Psoas muscle (tissue), 8 donors: ENCODE measurements around the gene MYO15B. TPM values are rescaled to one million over a fixed set of nuclear protein-coding genes. Genes with fewer than 3 reads are reported as not detected.

ENCODE experiments used
- ATAC-seq, 4 donors: fragments of 200-7000 bp; cut with Tn5 transposase; one replicate each; pipeline ENCODE4 v1.9.1; 2020; ENCODE audit warnings: moderate library complexity in 3 of 4, mild to moderate bottlenecking in 2 of 4
- DNase-seq, 2 donors: peaks; one replicate each; pipeline ENCODE4 v3.0.0-alpha.2; 2020
- H3K27ac ChIP-seq: fragments of 200-600 bp; one replicate; pipeline ENCODE4 v1.8.0; 2022
- H3K27me3 ChIP-seq, 3 donors: fragments of 200-600 bp in 1 of 3; one replicate each; pipeline versions ENCODE4 v1.6.1 to v1.8.0; 2013 to 2022; ENCODE audit warnings: low read length in 2 of 3, mild to moderate bottlenecking in 2 of 3, moderate library complexity in 1 of 3; ENCODE audit not compliant: insufficient read depth in 3 of 3
- H3K36me3 ChIP-seq, 2 donors: fragments of 200-600 bp in 1 of 2; one replicate each; pipeline versions ENCODE4 v1.6.1 to v1.8.0; 2013 to 2022; ENCODE audit warnings: low read depth in 1 of 2, mild to moderate bottlenecking in 1 of 2, moderate library complexity in 1 of 2; ENCODE audit not compliant: insufficient read depth in 1 of 2
- H3K4me1 ChIP-seq: fragments of 200-600 bp; one replicate; pipeline ENCODE4 v1.8.0; 2022
- H3K4me3 ChIP-seq: fragments of 200-600 bp; one replicate; pipeline ENCODE4 v1.8.0; 2022; ENCODE audit warnings: mild to moderate bottlenecking
- H3K9me3 ChIP-seq: fragments of 200-600 bp; one replicate; pipeline ENCODE4 v1.8.0; 2022
- CTCF ChIP-seq: fragments of 200-600 bp; IDR thresholded peaks from one replicate; pipeline ENCODE4 v1.8.0; 2022; ENCODE audit warnings: antibody characterized with exemption
- WGBS, 3 donors: extraction: QIAGEN DNeasy Blood & Tissue Kit; methylation state at CpG; one replicate each; pipeline versions ENCODE4 v1.1.6 to v1.1.7; 2013; 5-methylcytosine and 5-hydroxymethylcytosine counted together
- intact Hi-C, 2 donors: fragments of 100-400 bp; cut with DNase I; formaldehyde crosslinking; loops; one replicate each; pipeline versions ENCODE4 v1.11.0 to v1.14.2; 2022
- polyA plus RNA-seq, 3 donors: library from polyadenylated mRNA; stranded (reverse); fragments of 200-250 nt; gene quantifications; one replicate each; pipeline ENCODE4 v1.2.3, GENCODE V29; 2013
- total RNA-seq, 4 donors: library from RNA; stranded (reverse); fragmentation: NEBNext Ultra II Directional in 2 of 4; extraction: Animal tissue kit (Norgen Biotek cat#: 25700) in 2 of 4; gene quantifications; one replicate each; pipeline versions ENCODE4 v1.2.1 to v1.2.4, GENCODE V29; 2021 to 2023
- donor health status: healthy with polysubstance abuse.
- donor health status: DM: no; HTN: no; CAD: no; lungs with moderate emphysema.
- donor health status: Bipolar disorder and iron deficiency.
- donor health status: healthy.
- donor health status: DM: yes; HTN: yes; CAD: no.
- donor health status: DM: no; HTN: no; CAD: no.
- donor health status: DM: no; HTN: no; CAD: no.
- donor health status: DM: yes; HTN: yes; CAD: no.

MYO15B gene
- total and polyA plus RNA-seq, 7 donors = 5.2 to 28.2 (median 16.7) TPM

GRCh38 chr17:75542728-75543336, 44.8 kb upstream of the MYO15B start:
- Histone ChIP-seq H3K36me3 (no peaks in the 10 kb centered on the region), H3K9me3 (no peaks in the 10 kb centered on the region), H3K27me3 (no peaks in the 10 kb centered on the region), H3K27ac (no peak overlapping the region), H3K4me3 (no peak overlapping the region), H3K4me1 (no peaks in the 10 kb centered on the region)
- ATAC-seq (no peak), DNase-seq (no peak)
- TF ChIP-seq CTCF = no peak
- intact Hi-C loops = loop anchor here in 1 of 2 donors (5.0 kb wide), 1 partner anchor 79 kb away; no protein-coding TSS in a partner anchor
- WGBS, 3 donors = 86 to 90% (median 86%) methylated on average over 15 of the region's 15 CpGs

DNA sequence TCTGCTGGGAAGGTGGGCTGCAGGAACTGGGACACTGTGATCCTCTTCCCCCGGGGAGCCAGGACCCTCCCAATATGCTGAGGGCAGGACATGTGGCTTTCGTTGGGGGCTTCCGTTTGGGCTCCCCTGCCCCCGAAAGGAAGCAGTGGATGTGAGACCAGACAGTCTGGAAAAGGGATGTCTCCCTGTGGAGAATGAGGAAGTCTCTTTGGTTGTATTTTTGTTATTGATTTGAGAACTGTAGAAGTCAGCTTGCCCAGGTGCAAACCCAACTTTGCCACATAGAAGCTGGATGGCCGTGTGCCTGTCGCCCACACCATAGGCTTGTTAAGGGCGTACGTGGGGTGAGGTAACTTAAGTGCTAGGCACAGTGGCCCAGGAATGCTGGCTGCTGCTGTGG, 43.4 kb upstream of the MYO15B start:
- H3K4me3 ChIP-seq = no peak overlapping the region
- H3K4me1 ChIP-seq = no peaks in the 10 kb centered on the region
- TF ChIP-seq CTCF = no peak
- H3K27ac ChIP-seq = no peak overlapping the region
- intact Hi-C loops = loop anchor here in 1 of 2 donors (5.0 kb wide), 1 partner anchor 78 kb away; no protein-coding TSS in a partner anchor
- no peaks in the 10 kb centered on the region for H3K36me3 ChIP-seq
- ATAC-seq (no peak), DNase-seq (no peak)
- WGBS, 3 donors = 80 to 88% (median 82%) methylated on average over 8 of the region's 8 CpGs
- no peaks in the 10 kb centered on the region for H3K9me3 ChIP-seq
- no peaks in the 10 kb centered on the region for H3K27me3 ChIP-seq

- no peaks in the 10 kb centered on the region for H3K4me1 ChIP-seq
- intact Hi-C loops = no loop called here
- no peaks in the 10 kb centered on the region for H3K36me3 ChIP-seq
- H3K9me3 ChIP-seq = no peaks in the 10 kb centered on the region
- no peak overlapping the region for H3K4me3 ChIP-seq
- H3K27me3 ChIP-seq = no peaks in the 10 kb centered on the region
- H3K27ac ChIP-seq = no peak overlapping the region
- ATAC-seq (no peak), DNase-seq (no peak)
- TF ChIP-seq CTCF = no peak
- 89 to 92% (median 89%) methylated on average over 13 of the region's 13 CpGs for WGBS, 3 donors
These were observed 41.4 kb upstream of the MYO15B start for GRCh38 chr17:75546181-75546580.

DNA sequence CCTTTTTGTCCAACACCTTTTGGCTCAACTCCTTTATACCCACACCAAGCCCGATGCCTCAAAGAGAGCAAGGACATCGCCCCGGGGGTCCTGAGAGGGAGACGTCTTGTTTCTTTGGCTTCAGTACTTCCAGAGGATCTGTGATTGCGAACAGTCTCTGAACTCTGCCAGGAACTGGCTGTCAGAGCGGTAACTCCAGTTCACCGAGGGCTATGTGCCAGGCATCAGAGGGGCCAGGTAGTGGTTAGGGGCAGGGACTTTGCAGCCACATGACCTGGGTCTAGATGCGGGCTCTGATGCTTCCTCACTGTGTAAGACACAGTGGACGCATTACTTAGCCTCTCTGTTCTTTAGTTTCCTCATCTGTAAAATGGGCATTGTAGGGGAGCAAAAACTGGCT, 40.5 kb upstream of the MYO15B start:
- Histone ChIP-seq H3K4me3 (no peak overlapping the region), H3K4me1 (no peaks in the 10 kb centered on the region), H3K27me3 (no peaks in the 10 kb centered on the region), H3K9me3 (no peaks in the 10 kb centered on the region), H3K27ac (no peak overlapping the region), H3K36me3 (no peaks in the 10 kb centered on the region)
- no peak for TF ChIP-seq CTCF
- ATAC-seq (no peak), DNase-seq (no peak)
- 89 to 96% (median 90%) methylated on average over 9 of the region's 9 CpGs for WGBS, 3 donors
- intact Hi-C loops = no loop called here

DNA sequence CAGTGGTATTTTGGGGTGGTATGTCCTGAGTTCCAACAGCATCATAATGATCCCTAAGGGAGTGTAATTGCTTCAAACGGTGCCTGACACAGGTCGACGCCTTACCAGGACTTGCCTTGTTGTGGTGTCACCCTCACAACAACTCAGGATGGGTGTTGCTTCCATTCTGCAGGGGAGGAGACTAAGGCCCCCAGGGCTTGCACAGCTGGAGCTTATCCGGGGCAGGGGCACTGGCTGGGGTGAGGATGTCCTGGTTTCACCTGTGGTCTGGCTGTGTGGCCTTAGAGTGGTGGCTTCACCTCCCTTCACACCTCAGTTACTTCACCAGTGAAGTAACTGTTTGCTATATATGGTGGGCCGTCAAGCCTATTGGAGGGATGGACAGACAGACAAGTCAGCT, 38.8 kb upstream of the MYO15B start:
- Histone ChIP-seq H3K36me3 (no peaks in the 10 kb centered on the region), H3K4me1 (no peaks in the 10 kb centered on the region), H3K4me3 (no peak overlapping the region), H3K27me3 (no peaks in the 10 kb centered on the region), H3K9me3 (no peaks in the 10 kb centered on the region), H3K27ac (no peak overlapping the region)
- no peak for TF ChIP-seq CTCF
- DNase-seq (no peak), ATAC-seq (no peak)
- 76 to 79% (median 77%) methylated on average over 5 of the region's 5 CpGs for WGBS, 3 donors
- intact Hi-C loops = no loop called here
